HG02678 (cell line): ENCODE results near the gene ALDH1A2.

Experiments
- ATAC-seq: cut with Tn5 transposase; IDR thresholded peaks from one replicate; pipeline ENCODE4 v1.9.1; 2021; ENCODE audit warnings: mild to moderate bottlenecking, moderate library complexity; ENCODE audit not compliant: unreplicated experiment

ALDH1A2 gene

GRCh38 chr15:57947282-57947681 is 118.2 kb downstream of the ALDH1A2 start:
- no peak for ATAC-seq

- ATAC-seq, result no peak
These were observed 118.9 kb downstream of the ALDH1A2 start for GRCh38 chr15:57946491-57947048.

- ATAC-seq, result no peak
These were observed 119.9 kb downstream of the ALDH1A2 start for GRCh38 chr15:57945616-57946015.

- no peak for ATAC-seq
These were observed 121.6 kb downstream of the ALDH1A2 start for GRCh38 chr15:57943754-57944420.

GRCh38 chr15:57943171-57943570 is 122.3 kb downstream of the ALDH1A2 start:
- ATAC-seq, result no peak

- ATAC-seq, result no peak
These were observed 123.7 kb downstream of the ALDH1A2 start for GRCh38 chr15:57941816-57942215.

- ATAC-seq, result no peak
These were observed 133.2 kb downstream of the ALDH1A2 start for GRCh38 chr15:57932348-57932747.

GRCh38 chr15:57931570-57931969 is 133.9 kb downstream of the ALDH1A2 start:
- ATAC-seq, result no peak

GRCh38 chr15:57927091-57927631 is 138.3 kb downstream of the ALDH1A2 start:
- ATAC-seq, result no peak

- no peak for ATAC-seq
These were observed 139.9 kb downstream of the ALDH1A2 start for GRCh38 chr15:57925650-57926049.

GRCh38 chr15:57924598-57924997 is 140.9 kb downstream of the ALDH1A2 start:
- no peak for ATAC-seq

- no peak for ATAC-seq
These were observed 141.8 kb downstream of the ALDH1A2 start for GRCh38 chr15:57923750-57924149.

GRCh38 chr15:57923306-57923705 is 142.2 kb downstream of the ALDH1A2 start:
- ATAC-seq, result no peak

GRCh38 chr15:57922776-57923175 is 142.7 kb downstream of the ALDH1A2 start:
- ATAC-seq, result no peak

- ATAC-seq, result no peak
These were observed 144.1 kb downstream of the ALDH1A2 start for GRCh38 chr15:57921371-57921770.

- ATAC-seq, result no peak
These were observed 144.6 kb downstream of the ALDH1A2 start for GRCh38 chr15:57920911-57921310.

- ATAC-seq, result no peak
These were observed 145.8 kb downstream of the ALDH1A2 start for GRCh38 chr15:57919754-57920153.

GRCh38 chr15:57917998-57918397 is 147.5 kb downstream of the ALDH1A2 start:
- ATAC-seq, result no peak

- ATAC-seq, result no peak
These were observed 148.8 kb downstream of the ALDH1A2 start for GRCh38 chr15:57916695-57917094.

GRCh38 chr15:57915827-57916531 is 149.5 kb downstream of the ALDH1A2 start:
- no peak for ATAC-seq

GRCh38 chr15:57914350-57915055 is 151.0 kb downstream of the ALDH1A2 start:
- ATAC-seq, result no peak
